ENCODE data around the gene MBLAC1.

MBLAC1 gene, protein sequence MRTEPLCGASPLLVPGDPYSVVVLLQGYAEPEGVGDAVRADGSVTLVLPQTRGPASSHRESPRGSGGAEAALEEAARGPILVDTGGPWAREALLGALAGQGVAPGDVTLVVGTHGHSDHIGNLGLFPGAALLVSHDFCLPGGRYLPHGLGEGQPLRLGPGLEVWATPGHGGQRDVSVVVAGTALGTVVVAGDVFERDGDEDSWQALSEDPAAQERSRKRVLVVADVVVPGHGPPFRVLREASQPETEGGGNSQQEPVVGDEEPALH

DNA sequence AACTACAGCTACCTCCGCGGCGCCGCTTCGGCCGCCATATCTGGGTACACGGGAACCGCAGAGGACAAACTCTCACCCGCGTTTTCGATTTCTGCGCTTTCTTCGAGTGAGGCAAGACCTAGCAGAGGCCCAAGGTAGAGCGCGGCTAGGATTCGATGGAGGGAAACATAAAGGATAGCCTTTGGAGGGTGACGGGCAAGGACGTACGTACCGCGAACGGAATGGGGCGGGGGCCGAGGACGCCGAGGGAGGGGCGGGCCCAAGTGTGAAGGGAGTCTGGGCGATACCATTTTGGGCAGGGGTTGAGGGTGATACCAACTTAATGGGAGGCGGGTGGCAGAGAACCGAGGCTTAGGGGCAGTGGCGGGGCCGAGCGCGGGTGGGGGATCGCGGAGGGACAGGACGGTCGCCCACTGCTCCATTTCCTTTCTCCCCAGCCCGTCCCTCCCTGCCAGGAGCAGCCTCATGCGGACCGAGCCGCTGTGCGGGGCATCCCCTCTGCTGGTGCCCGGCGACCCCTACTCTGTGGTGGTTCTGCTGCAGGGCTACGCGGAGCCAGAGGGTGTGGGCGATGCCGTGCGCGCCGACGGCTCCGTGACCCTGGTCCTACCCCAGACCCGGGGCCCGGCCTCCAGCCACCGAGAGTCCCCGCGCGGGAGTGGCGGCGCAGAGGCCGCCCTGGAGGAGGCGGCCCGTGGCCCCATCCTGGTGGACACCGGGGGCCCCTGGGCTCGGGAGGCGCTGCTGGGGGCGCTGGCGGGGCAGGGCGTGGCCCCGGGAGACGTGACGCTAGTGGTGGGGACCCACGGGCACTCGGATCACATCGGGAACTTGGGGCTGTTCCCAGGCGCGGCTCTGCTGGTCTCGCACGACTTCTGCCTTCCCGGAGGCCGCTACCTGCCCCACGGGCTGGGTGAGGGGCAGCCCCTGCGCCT is at the start of gene MBLAC1:
TSS of gene MBLAC1 (plus strand) at position 37 of the 935 bp plus-strand sequence. CDS start at position 466, 429 bp downstream.
- peak; percentile 94 for DNase-seq

- DNase-seq, result no peak
Observed at GRCh38 chr7:100077205-100077604, 49.6 kb upstream of the MBLAC1 start.

DNA sequence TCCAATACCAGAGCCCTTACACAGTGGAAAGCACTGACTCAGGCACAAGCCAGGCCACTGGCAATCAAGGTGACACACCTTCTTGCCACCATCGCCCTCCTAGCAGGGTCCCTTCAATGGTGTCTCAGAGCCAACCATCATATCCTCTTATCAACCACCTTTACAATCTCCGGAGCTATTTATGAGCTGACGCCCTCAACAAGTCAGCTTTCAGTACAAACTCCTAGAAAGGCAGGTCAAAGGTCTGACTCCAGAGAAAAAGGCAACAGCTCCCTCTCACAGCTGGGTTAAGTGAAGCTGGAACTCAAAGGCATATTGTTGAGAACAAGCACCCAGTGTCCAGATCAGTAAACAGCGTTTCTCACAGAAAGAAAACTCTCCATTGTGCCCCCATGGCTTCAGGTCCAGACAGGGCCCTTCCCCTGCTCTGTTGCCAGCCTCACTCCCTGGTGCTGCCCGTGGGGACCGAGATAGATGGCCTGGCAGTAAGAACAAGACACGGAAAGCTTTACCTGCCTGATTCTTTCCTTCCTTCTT is 47.7 kb upstream of the MBLAC1 start:
- no peak for DNase-seq

- DNase-seq, result no peak
Observed at GRCh38 chr7:100080907-100081534, 45.7 kb upstream of the MBLAC1 start.

DNA sequence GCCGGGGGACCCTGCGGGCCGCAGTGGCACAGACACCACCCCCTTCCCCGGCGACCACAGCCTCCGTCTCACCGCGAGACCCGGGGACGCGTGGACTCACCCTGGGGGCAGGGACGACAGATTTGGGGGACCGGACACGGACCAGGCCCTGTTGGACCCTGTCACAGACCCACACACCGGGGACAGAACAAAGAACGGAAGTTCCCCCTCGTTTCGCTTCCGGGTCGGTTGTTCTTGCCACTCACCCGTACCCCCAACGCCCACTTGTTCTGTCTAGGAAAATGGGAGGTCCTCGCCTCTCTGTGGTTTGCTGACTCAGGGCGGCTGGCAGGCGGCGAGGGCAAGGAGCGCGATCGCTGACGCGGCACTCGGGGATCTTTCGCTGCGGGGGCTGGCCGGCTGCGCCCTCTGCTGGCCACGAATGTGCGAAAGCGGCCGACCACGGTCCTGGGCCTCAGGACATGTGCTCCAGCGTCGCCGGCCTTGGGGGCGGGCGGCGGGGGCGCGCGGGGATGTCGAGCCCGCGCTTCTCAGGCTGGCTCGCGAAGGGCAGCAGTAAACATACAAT is 45.1 kb upstream of the MBLAC1 start, which contains the start of gene ZNF3:
TSS of gene ZNF3 (minus strand) at position 189 of the 568 bp plus-strand sequence. CDS start 4,366 bp downstream, outside the sequence.
- DNase-seq, result peak; percentile 96

DNA sequence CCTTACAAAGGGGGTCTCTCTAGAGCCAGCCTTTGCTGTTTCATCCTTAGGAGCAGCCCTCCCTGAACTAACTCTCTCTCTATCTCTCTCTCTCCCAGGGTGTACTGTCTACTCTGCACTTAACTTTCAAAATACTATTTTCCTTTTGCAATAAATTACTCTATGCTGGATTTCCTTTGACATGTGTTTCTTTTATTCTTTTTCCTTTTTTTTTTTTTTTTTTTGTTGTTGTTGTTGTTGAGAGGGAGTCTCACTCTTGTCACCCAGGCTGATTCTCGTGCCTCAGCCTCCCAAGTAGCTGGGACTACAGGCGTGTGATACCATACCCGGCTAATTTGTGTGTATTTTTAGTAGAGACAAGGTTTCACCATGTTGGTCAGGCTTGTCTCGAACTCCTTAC is 43.8 kb upstream of the MBLAC1 start:
- no peak for DNase-seq

GRCh38 chr7:100085515-100085914 is 41.3 kb upstream of the MBLAC1 start:
- DNase-seq, result no peak

DNA sequence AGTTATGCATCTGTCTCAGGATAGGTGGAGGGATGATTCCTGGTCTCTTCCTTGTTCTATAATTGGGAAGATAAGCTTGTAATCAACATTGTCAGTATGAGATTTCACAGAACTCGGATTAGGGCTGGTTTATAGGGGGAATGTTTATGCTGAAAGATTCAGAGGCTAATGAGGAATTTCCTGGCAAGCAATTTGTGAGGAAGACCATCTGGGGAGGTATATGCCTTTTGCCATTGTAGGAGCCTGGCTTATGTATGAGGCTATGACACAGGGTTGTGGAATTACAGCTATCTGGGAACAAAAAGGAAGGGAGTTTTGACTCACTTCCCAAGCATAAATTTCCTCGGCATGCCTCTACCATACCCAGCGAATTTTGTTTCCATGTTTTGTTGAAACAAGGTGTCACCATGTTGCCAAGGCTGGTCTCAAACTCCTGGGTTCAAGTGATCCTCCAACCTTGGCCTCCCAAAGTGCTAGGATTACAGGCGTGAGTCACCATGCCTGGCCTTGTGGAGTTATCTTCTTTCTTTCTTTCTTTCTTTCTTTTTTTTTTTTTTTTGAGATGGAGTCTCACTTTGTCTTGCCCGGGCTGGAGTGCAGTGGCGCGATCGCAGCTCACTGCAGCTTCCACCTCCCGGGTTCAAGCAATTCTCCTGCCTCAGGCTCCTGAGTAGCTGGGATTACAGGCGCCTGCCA is 39.6 kb upstream of the MBLAC1 start:
- no peak for DNase-seq

GRCh38 chr7:100088095-100088620 is 38.6 kb upstream of the MBLAC1 start:
- DNase-seq, result no peak

DNA sequence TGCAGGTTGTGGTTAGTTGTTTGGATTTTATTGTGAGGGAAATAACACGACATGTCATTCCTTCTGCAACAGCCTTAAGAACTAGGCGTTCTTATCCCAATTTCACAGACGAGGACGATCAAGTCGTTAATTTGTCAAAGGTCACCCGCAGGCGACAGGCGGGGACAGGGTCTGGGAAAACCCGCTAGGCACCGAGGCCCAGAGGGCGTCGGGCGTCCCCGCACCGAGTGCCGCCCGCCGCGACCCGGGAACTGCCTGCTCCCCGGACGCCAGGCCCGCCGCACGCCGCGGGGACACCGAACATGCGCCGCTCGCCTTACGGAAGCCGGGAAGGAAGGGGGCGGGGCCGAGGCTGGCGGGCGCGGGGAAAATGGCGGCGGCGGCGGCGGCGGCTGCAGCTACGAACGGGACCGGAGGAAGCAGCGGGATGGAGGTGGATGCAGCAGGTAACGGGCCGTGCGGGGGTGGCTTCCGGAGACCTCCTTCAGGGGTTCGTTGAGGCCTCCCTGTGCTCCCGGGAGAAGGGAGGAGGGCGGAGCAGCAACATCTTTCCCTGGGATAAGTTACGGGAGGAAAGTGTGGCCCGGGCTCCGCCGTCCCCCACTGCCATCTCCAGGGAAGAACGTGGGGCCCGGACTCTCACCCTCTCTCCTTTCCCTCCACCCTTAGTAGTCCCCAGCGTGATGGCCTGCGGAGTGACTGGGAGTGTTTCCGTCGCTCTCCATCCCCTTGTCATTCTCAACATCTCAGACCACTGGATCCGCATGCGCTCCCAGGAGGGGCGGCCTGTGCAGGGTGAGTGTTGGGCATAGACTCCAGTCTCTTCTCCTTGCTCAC is 37.9 kb upstream of the MBLAC1 start, which contains the start of gene COPS6:
TSS of gene COPS6 (plus strand) at position 349 of the 837 bp plus-strand sequence. CDS start at position 371, 22 bp downstream.
- DNase-seq, result peak; percentile 91

GRCh38 chr7:100089458-100090196 is 37.1 kb upstream of the MBLAC1 start:
- DNase-seq, result no peak

GRCh38 chr7:100090527-100091410 is 36.0 kb upstream of the MBLAC1 start:
- DNase-seq, result no peak

- DNase-seq, result no peak
Observed at GRCh38 chr7:100091411-100092181, 35.2 kb upstream of the MBLAC1 start.

- DNase-seq, result no peak
Observed at GRCh38 chr7:100093054-100093453, 33.7 kb upstream of the MBLAC1 start.

DNA sequence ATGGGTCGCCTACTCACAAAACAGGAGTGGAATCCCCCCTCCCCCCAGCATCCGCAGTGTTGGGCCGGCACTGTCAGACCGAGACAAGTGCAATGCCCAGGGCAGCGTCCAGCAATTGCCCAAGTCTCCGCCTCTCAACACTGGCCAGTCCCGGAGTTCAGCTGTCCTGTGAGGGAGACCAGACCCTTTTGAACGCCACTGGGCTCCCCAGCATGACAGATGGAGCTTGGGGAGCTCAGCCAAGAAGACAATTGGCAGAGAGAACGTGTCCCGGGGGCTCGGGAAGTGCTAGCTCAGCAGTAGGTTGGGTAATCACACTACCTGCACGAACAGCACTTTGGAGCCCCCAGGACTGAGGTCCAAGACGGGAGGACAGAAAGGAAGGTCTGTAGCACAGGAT is 33.3 kb upstream of the MBLAC1 start:
- DNase-seq, result no peak

GRCh38 chr7:100093925-100094486 is 32.8 kb upstream of the MBLAC1 start:
- DNase-seq, result no peak

DNA sequence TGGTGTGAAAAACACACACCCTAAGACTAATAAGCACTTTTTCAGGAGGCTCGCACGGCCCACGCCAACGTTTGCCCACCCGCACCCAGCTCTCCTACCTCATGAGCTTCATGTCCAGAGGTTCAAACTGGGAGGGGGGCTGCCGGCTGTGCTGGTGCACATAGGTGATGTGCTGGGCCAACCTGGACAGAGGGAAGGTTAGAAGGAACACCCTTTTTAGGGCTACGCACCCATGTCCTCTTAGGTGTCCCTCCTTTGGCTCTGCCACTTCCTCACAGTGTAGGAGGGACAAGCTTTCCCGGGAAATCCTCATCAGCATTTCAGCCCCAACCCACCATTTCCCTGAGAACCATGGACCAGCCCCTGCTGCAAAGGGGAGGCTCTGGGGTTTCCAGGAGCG is 31.5 kb upstream of the MBLAC1 start:
- no peak for DNase-seq

GRCh38 chr7:100095704-100096103 is 31.1 kb upstream of the MBLAC1 start:
- DNase-seq, result no peak

All from CD4-positive, alpha-beta T cell treated with Interleukin-17A for 4 hours (primary cell).